WTC11 (cell line): ENCODE data around the gene TFF3. TPM values are rescaled to one million over a fixed set of nuclear protein-coding genes. Genes with fewer than 3 reads are reported as not detected.

Experiments
- ATAC-seq: fragments of 200-7000 bp; cut with Tn5 transposase; 2 replicates; pipeline ENCODE4 v1.10.0; 2021; ENCODE audit warnings: mild to moderate bottlenecking, moderate library complexity
- CTCF ChIA-PET: fragments of 300-600 bp; sonication (Branson Sonifier 250); formaldehyde crosslinking; loops from one replicate; lab custom pipeline; 2021; ENCODE audit warnings: antibody characterized with exemption; lab: Charles Lee
- POLR2A ChIA-PET: fragments of 350-600 bp; sonication (Branson Sonifier 250); formaldehyde crosslinking; loops from one replicate; lab custom pipeline; 2021; ENCODE audit warnings: antibody characterized with exemption; lab: Charles Lee
- DNase-seq: peaks from one replicate; pipeline ENCODE4 v3.0.0; 2021; ENCODE audit warnings: low spot score
- H3K27ac Mint-ChIP-seq: 2 replicates; pipeline ENCODE4 v1.8.0; 2021; ENCODE audit warnings: mixed read lengths
- H3K27me3 Mint-ChIP-seq: 2 replicates; pipeline ENCODE4 v1.8.0; 2021; ENCODE audit warnings: low read depth, mild to moderate bottlenecking, moderate library complexity, mixed read lengths
- H3K36me3 Mint-ChIP-seq: 2 replicates; pipeline ENCODE4 v1.8.0; 2021; ENCODE audit warnings: mixed read lengths
- H3K4me1 Mint-ChIP-seq: 2 replicates; pipeline ENCODE4 v1.8.0; 2022; ENCODE audit warnings: mixed read lengths
- H3K4me3 Mint-ChIP-seq: 2 replicates; pipeline ENCODE4 v1.8.0; 2021; ENCODE audit warnings: mild to moderate bottlenecking, moderate library complexity, mixed read lengths
- H3K9me3 Mint-ChIP-seq: 2 replicates; pipeline ENCODE4 v1.8.0; 2021; ENCODE audit warnings: mixed read lengths
- ATF6 ChIP-seq: sonication (generic); formaldehyde crosslinking; IDR thresholded peaks from 2 replicates; pipeline ENCODE4 v1.8.1; 2023; ENCODE audit warnings: mild to moderate bottlenecking, missing genetic modification reagents
- CBFB ChIP-seq: sonication (generic); formaldehyde crosslinking; IDR thresholded peaks from 2 replicates; pipeline ENCODE4 v1.8.1; 2022; ENCODE audit warnings: mild to moderate bottlenecking, low read depth, missing genetic modification reagents
- EMX1 ChIP-seq: fragments of 250-450 bp; sonication (Bioruptor Pico); IDR thresholded peaks from 2 replicates; pipeline ENCODE4 v1.8.0; 2021; ENCODE audit warnings: mild to moderate bottlenecking
- IRF2 ChIP-seq: sonication (generic); formaldehyde crosslinking; IDR thresholded peaks from 2 replicates; pipeline ENCODE4 v1.8.0; 2022; ENCODE audit warnings: low read depth, missing genetic modification reagents, borderline replicate concordance
- MXD4 ChIP-seq: fragments of 250-450 bp; sonication (Bioruptor Pico); IDR thresholded peaks from 2 replicates; pipeline ENCODE4 v1.8.0; 2021; ENCODE audit warnings: mild to moderate bottlenecking, moderate library complexity, borderline replicate concordance
- NFE2L1 ChIP-seq: sonication (generic); formaldehyde crosslinking; IDR thresholded peaks from 2 replicates; pipeline ENCODE4 v1.8.1; 2023; ENCODE audit warnings: missing genetic modification reagents
- NFYB ChIP-seq: sonication (generic); formaldehyde crosslinking; conservative IDR thresholded peaks from 2 replicates; pipeline ENCODE4 v1.8.0; 2022; ENCODE audit warnings: low read depth, missing genetic modification reagents
- NR1H2 ChIP-seq: sonication (generic); formaldehyde crosslinking; IDR thresholded peaks from 2 replicates; pipeline ENCODE4 v1.9.0; 2021; ENCODE audit warnings: mild to moderate bottlenecking, moderate library complexity, missing genetic modification reagents
- NR2C2 ChIP-seq: sonication (generic); formaldehyde crosslinking; IDR thresholded peaks from 2 replicates; pipeline ENCODE4 v1.8.0; 2022; ENCODE audit warnings: mild to moderate bottlenecking, missing genetic modification reagents
- RORB ChIP-seq: fragments of 250-450 bp; sonication (Bioruptor Pico); IDR thresholded peaks from 2 replicates; pipeline ENCODE4 v1.9.0; 2021; ENCODE audit warnings: mild to moderate bottlenecking
- ZNF219 ChIP-seq: sonication (generic); formaldehyde crosslinking; IDR thresholded peaks from 2 replicates; pipeline ENCODE4 v1.8.0; 2023; ENCODE audit warnings: missing genetic modification reagents, mild to moderate bottlenecking, borderline replicate concordance
- ZNF263 ChIP-seq: sonication (generic); formaldehyde crosslinking; IDR thresholded peaks from 2 replicates; pipeline ENCODE4 v1.8.1; 2022; ENCODE audit warnings: low read depth, mild to moderate bottlenecking, moderate library complexity, missing genetic modification reagents
- total RNA-seq: library from RNA; stranded (reverse); gene quantifications from 3 replicates; pipeline ENCODE4 v1.2.3, GENCODE V29; 2021
- TF ChIP-seq, protein P1 (sequence below): fragments of 250-450 bp; sonication (Bioruptor Pico); IDR thresholded peaks from 2 replicates; pipeline ENCODE4 v2.1.2; 2022; ENCODE audit warnings: mild to moderate bottlenecking, moderate library complexity
- TF ChIP-seq, protein P2 (sequence below): sonication (generic); formaldehyde crosslinking; IDR thresholded peaks from 2 replicates; pipeline ENCODE4 v1.8.1; 2023; ENCODE audit warnings: mild to moderate bottlenecking, missing genetic modification reagents, borderline replicate concordance
- TF ChIP-seq, protein P3 (sequence below): sonication (generic); formaldehyde crosslinking; IDR thresholded peaks from 2 replicates; pipeline ENCODE4 v1.8.1; 2023; ENCODE audit warnings: mild to moderate bottlenecking, moderate library complexity, missing genetic modification reagents

TFF3 gene
- total RNA-seq, 1 experiment from 2014 or later: 4.2 TPM

GRCh38 chr21:42340187-42341050, 25.2 kb upstream of the TFF3 start:
- peaks cover 8% of the 10 kb centered on the region for H3K9me3 Mint-ChIP-seq
- CTCF ChIA-PET: interaction anchor here (1.0 kb wide), 1 partner anchor 30 kb away, joined by 4 read pairs; no protein-coding TSS in a partner anchor

More at GRCh38 chr21:42340187-42341050, 25.2 kb upstream of the TFF3 start:
- TF ChIP-seq NR1H2 (CRISPR knock-in tag) (no peak), IRF2 (CRISPR knock-in tag) (no peak), EMX1 (CRISPR knock-in tag) (no peak), NR2C2 (CRISPR knock-in tag) (no peak), CBFB (CRISPR knock-in tag) (no peak), RORB (CRISPR knock-in tag) (no peak), ZNF219 (CRISPR knock-in tag) (no peak), NFE2L1 (CRISPR knock-in tag) (no peak), ZNF263 (no peak), MXD4 (CRISPR knock-in tag) (no peak), NFYB (no peak), ATF6 (CRISPR knock-in tag) (no peak)
- TF ChIP-seq, protein P1, sequence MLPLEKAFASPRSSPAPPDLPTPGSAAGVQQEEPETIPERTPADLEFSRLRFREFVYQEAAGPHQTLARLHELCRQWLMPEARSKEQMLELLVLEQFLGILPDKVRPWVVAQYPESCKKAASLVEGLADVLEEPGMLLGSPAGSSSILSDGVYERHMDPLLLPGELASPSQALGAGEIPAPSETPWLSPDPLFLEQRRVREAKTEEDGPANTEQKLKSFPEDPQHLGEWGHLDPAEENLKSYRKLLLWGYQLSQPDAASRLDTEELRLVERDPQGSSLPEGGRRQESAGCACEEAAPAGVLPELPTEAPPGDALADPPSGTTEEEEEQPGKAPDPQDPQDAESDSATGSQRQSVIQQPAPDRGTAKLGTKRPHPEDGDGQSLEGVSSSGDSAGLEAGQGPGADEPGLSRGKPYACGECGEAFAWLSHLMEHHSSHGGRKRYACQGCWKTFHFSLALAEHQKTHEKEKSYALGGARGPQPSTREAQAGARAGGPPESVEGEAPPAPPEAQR: no peak
- TF ChIP-seq, protein P2, sequence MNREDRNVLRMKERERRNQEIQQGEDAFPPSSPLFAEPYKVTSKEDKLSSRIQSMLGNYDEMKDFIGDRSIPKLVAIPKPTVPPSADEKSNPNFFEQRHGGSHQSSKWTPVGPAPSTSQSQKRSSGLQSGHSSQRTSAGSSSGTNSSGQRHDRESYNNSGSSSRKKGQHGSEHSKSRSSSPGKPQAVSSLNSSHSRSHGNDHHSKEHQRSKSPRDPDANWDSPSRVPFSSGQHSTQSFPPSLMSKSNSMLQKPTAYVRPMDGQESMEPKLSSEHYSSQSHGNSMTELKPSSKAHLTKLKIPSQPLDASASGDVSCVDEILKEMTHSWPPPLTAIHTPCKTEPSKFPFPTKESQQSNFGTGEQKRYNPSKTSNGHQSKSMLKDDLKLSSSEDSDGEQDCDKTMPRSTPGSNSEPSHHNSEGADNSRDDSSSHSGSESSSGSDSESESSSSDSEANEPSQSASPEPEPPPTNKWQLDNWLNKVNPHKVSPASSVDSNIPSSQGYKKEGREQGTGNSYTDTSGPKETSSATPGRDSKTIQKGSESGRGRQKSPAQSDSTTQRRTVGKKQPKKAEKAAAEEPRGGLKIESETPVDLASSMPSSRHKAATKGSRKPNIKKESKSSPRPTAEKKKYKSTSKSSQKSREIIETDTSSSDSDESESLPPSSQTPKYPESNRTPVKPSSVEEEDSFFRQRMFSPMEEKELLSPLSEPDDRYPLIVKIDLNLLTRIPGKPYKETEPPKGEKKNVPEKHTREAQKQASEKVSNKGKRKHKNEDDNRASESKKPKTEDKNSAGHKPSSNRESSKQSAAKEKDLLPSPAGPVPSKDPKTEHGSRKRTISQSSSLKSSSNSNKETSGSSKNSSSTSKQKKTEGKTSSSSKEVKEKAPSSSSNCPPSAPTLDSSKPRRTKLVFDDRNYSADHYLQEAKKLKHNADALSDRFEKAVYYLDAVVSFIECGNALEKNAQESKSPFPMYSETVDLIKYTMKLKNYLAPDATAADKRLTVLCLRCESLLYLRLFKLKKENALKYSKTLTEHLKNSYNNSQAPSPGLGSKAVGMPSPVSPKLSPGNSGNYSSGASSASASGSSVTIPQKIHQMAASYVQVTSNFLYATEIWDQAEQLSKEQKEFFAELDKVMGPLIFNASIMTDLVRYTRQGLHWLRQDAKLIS (CRISPR knock-in tag): no peak
- TF ChIP-seq, protein P3, sequence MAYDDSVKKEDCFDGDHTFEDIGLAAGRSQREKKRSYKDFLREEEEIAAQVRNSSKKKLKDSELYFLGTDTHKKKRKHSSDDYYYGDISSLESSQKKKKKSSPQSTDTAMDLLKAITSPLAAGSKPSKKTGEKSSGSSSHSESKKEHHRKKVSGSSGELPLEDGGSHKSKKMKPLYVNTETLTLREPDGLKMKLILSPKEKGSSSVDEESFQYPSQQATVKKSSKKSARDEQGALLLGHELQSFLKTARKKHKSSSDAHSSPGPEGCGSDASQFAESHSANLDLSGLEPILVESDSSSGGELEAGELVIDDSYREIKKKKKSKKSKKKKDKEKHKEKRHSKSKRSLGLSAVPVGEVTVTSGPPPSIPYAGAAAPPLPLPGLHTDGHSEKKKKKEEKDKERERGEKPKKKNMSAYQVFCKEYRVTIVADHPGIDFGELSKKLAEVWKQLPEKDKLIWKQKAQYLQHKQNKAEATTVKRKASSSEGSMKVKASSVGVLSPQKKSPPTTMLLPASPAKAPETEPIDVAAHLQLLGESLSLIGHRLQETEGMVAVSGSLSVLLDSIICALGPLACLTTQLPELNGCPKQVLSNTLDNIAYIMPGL (CRISPR knock-in tag): no peak
- Mint-ChIP-seq H3K36me3 (no peaks in the 10 kb centered on the region), H3K27me3 (no peaks in the 10 kb centered on the region), H3K4me3 (no peak overlapping the region), H3K4me1 (peaks cover 34% of the 10 kb centered on the region), H3K27ac (no peak overlapping the region)
- no peak for DNase-seq
- no peak for ATAC-seq
- POLR2A ChIA-PET: no interaction called here
